ENCODE measurements around the gene SNAPC4.
A peak's percentile ranks its signal among the peaks of the same experiment; 100 is the strongest.

SNAPC4 gene

DNA sequence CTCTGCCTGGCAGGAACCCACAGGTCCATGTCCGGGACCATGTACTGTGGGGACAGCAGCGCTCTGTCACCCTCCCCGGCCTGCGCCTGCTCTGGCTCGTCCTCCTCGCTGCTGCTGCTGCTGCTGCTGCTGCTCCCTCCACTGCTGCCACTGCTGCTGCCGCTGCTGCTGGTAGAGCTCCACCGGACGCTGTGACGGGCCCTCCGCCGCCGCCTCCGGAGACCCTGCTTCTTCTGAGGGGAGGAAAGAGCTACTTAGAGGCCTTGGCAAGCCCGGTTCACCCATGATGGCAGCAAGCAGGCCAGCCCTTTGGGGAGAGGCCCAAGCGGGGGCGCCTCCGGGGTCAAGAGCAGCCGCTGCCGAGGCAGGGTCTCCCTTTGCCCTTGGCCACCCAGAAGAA is 16.5 kb downstream of the SNAPC4 start:
- H4K20me1 ChIP-seq, result peaks cover 0 to 74% (median 39%) of the 10 kb centered on the region in 11 experiments; a peak in 17 of 22 replicates
- no peak overlapping the region for H3K27ac ChIP-seq
- H3K9ac ChIP-seq, result 0 out of 22 replicates have a peak overlapping the region, but pooled peaks of 1 of the 11 experiments have one; percentile 22
- no peak overlapping the region for H3K4me3 ChIP-seq
- H3K27me3 ChIP-seq, result no peaks in the 10 kb centered on the region
- H3K4me2 ChIP-seq, result no peak overlapping the region
- H3K4me1 ChIP-seq, result peaks cover 0 to 22% (median 14%) of the 10 kb centered on the region in 10 experiments; a peak in 16 of 20 replicates
- no peak for TF ChIP-seq Cebpa-rat (IDR thresholded peaks at IDR 0.05)
- peaks cover 88 to 100% (median 96%) of the 10 kb centered on the region in 11 experiments for H3K36me3 ChIP-seq
- H3K9me3 ChIP-seq (replicated peaks in 1 of 11), result no peaks in the 10 kb centered on the region

DNA sequence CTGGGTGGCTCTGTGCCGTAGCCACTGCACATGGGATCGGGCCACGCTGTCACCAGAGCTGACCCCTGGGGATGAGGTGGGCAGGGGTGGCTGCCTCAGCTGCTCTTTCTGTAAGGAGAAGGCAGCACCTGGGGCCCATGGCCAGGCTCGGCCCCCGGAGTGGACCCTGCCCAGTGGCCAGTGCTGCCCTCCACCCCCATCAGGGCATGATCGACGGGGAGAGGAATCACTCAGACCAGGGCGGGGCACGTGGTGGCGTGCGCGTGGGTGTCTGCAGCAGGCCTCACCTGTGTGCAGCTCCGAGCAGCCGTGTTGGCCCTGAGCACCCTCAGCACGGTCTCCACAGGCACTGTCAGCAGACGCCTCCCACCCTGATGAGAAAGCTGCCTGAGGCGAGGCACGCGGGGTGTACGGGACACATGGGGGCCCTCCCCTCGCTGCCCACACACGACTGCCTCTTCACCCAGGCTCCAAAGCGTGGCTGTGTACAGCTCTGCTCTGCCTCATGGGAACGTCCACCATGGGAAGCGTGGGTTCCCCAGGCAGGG is 17.9 kb downstream of the SNAPC4 start:
- no peak overlapping the region for H3K27ac ChIP-seq
- no peaks in the 10 kb centered on the region for H3K9me3 ChIP-seq (replicated peaks in 1 of 11)
- peaks cover 13 to 35% (median 24%) of the 10 kb centered on the region in 10 experiments for H3K4me1 ChIP-seq
- no peaks in the 10 kb centered on the region for H3K27me3 ChIP-seq
- H3K4me3 ChIP-seq, result no peak overlapping the region
- H3K4me2 ChIP-seq, result no peak overlapping the region
- H4K20me1 ChIP-seq, result peaks cover 0 to 78% (median 45%) of the 10 kb centered on the region in 11 experiments; a peak in 17 of 22 replicates
- no peak for TF ChIP-seq Cebpa-rat (IDR thresholded peaks at IDR 0.05)
- no peak overlapping the region for H3K9ac ChIP-seq
- peaks cover 82 to 99% (median 92%) of the 10 kb centered on the region in 11 experiments for H3K36me3 ChIP-seq

DNA sequence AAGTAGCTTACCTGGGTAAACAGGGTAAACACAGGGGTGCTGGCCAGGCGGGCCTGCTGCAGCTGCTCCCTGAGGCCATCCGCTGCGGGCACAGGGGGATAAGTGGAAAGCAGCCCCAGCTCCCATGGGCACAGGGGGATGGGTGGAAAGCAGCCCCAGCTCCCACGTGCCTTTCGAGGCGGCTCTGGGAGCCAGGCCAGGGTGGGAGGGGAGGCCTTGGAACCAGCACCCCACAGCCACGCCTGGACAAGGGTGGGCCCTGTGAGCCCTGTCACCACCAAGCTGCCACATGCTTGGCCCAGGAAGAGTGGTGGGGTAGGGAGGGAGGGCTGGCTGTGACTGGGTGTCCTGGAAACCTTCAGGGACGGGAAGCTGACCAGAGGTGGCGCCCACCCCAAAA is 18.7 kb downstream of the SNAPC4 start:
- Histone ChIP-seq H3K9ac (no peak overlapping the region), H3K27me3 (no peaks in the 10 kb centered on the region), H3K4me1 (peaks cover 20 to 36% (median 31%) of the 10 kb centered on the region in 10 experiments), H4K20me1 (peaks cover 0 to 82% (median 45%) of the 10 kb centered on the region in 11 experiments; a peak in 17 of 22 replicates), H3K4me2 (no peak overlapping the region), H3K4me3 (no peak overlapping the region), H3K27ac (no peak overlapping the region), H3K36me3 (peaks cover 77 to 97% (median 85%) of the 10 kb centered on the region in 11 experiments), H3K9me3 (replicated peaks in 1 of 11) (no peaks in the 10 kb centered on the region)
- no peak for TF ChIP-seq Cebpa-rat (IDR thresholded peaks at IDR 0.05)

DNA sequence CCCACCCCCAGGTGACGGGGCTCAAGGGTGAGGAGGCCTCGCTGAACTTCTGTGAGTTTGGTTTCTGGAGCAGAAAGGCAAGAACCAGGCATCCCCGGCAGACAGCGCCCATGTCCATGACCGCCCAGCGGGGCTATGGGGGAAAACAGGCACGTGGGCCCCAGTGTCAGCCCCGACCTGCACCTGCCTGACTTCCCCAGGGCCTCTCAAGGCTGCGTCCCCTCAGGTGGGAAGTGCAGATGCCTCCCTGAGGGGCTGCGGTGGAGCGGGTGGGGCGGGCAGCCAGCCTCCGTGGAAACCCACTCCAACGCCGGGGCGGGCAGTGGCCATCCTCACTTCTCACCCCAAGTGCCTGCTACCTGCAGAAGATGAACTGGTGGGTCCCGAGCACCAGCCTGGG is 19.6 kb downstream of the SNAPC4 start:
- peaks cover 69 to 97% (median 85%) of the 10 kb centered on the region in 11 experiments for H3K36me3 ChIP-seq
- no peaks in the 10 kb centered on the region for H3K27me3 ChIP-seq
- H3K4me2 ChIP-seq, result no peak overlapping the region
- peaks cover 30 to 39% (median 35%) of the 10 kb centered on the region in 10 experiments for H3K4me1 ChIP-seq
- H3K27ac ChIP-seq, result no peak overlapping the region
- no peaks in the 10 kb centered on the region for H3K9me3 ChIP-seq (replicated peaks in 1 of 11)
- H3K4me3 ChIP-seq, result no peak overlapping the region
- no peak overlapping the region for H3K9ac ChIP-seq
- H4K20me1 ChIP-seq, result peaks cover 0 to 87% (median 45%) of the 10 kb centered on the region in 11 experiments; a peak in 17 of 22 replicates
- no peak for TF ChIP-seq Cebpa-rat (IDR thresholded peaks at IDR 0.05)

DNA sequence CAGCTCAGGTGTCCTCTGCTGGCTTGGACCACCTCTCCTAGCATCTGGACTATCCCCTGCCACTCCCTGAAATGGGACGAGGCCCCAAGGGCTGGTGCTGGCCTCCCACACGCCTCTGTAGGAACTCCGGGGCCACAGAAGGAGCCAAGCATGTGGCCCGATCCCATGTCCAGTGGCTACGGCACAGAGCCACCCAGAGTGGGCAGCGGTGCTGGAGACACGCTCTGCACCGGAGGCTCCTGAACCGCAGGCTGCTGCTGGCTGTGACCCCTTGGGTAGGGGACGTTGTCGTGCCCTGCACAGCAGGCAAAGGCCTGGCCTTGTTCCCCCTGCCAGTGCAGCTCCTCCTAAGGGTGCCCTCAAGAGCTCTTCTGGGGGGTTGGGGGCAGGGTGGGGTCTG is 20.1 kb downstream of the SNAPC4 start:
- H3K27ac ChIP-seq, result no peak overlapping the region
- no peak overlapping the region for H3K9ac ChIP-seq
- no peak overlapping the region for H3K4me3 ChIP-seq
- peaks cover 0 to 87% (median 45%) of the 10 kb centered on the region in 11 experiments; a peak in 16 of 22 replicates for H4K20me1 ChIP-seq
- H3K27me3 ChIP-seq, result no peaks in the 10 kb centered on the region
- no peak for TF ChIP-seq Cebpa-rat (IDR thresholded peaks at IDR 0.05)
- no peaks in the 10 kb centered on the region for H3K9me3 ChIP-seq (replicated peaks in 1 of 11)
- H3K4me1 ChIP-seq, result peaks cover 32 to 37% (median 35%) of the 10 kb centered on the region in 10 experiments
- H3K36me3 ChIP-seq, result peaks cover 64 to 97% (median 85%) of the 10 kb centered on the region in 11 experiments
- no peak overlapping the region for H3K4me2 ChIP-seq

DNA sequence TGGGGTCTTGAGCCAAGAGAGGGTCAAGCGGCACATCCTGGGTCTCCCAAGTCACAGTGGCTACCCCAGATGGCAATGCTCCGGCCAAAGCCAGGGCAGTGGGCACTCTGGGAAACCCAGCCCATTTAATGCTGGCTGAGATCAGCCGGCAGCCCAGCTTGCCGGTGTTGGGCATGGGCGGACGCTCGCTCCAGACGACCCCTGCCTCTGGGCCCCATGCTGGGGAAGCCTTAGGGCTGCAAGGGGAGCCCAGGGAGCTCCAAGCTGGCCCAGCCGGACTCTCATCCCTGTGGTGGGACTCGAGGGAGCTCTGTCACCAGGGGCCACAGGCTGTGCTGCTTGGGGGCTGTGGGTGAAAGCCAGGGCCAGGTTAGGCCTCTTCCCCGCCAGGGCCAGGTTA is 20.6 kb downstream of the SNAPC4 start:
- H3K36me3 ChIP-seq, result peaks cover 59 to 95% (median 82%) of the 10 kb centered on the region in 11 experiments
- no peaks in the 10 kb centered on the region for H3K27me3 ChIP-seq

DNA sequence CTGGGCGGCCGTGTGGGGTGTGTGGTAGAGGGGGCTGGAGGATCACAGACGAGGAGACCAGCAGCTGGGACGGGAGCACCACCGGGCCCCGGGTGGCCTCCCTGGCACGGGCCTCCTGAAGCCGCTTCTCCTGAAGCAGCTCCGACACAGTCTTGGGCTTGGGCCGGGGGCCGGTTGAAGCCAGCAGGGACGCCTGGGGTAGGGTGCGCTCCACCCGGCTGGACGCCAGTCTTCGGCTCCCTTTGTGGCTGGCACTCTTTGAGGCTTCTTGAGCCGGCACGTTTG is 21.0 kb downstream of the SNAPC4 start:
- no peak for TF ChIP-seq Cebpa-rat (IDR thresholded peaks at IDR 0.05)
- no peak overlapping the region for H3K4me3 ChIP-seq
- H3K9ac ChIP-seq, result no peak overlapping the region

More for the DNA sequence above, 20.6 kb downstream of the SNAPC4 start:
- Histone ChIP-seq H4K20me1 (peaks cover 0 to 83% (median 42%) of the 10 kb centered on the region in 11 experiments; a peak in 15 of 22 replicates), H3K4me2 (no peak overlapping the region), H3K4me3 (no peak overlapping the region), H3K27ac (no peak overlapping the region), H3K9me3 (replicated peaks in 1 of 11) (no peaks in the 10 kb centered on the region), H3K4me1 (peaks cover 32 to 39% (median 37%) of the 10 kb centered on the region in 10 experiments), H3K9ac (no peak overlapping the region)
- TF ChIP-seq Cebpa-rat (IDR thresholded peaks at IDR 0.05), result no peak

DNA sequence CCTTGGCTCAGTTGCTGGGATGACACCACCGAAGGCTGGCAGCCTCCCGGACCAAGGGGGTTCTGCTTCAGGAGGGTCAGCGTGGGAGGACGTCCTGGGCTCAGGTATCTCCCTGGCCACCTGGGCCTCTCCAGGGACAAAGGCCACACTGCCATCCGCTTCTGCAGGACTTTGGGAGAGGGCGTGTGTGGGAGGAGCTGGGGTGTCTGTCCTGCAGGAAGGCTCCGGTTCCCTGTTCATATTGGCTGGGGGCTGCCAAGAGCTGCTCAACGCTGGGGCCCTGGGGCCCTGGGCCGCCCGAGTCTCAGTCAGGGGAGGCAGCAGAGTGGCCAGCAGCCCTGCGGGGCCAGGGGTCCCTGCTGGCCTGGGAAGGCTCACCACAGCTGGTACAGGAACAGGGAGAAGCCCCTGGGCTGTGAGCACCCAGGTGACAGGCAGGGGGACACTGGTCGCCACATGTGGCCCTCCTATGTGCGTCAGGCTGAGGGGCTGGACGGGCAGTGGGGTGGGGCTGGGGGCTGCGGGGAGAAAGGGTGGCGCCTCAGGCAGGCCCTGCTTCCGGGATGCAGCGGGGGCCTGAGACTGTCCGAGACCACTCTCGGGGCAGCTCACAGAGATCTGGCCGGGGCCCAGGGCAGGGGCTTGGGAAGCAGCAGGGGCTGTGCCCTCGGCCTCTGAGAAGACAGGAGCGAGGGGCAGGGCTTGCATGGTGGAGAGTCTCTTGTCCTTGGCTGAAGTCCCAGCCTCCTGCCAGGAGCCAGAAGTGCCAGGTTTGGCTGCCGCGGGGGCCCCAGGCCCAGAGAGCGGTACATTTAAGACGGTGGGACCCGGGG is 21.6 kb downstream of the SNAPC4 start:
- Histone ChIP-seq H3K36me3 (peaks cover 49 to 92% (median 71%) of the 10 kb centered on the region in 11 experiments), H3K4me1 (peaks cover 39 to 48% (median 47%) of the 10 kb centered on the region in 10 experiments), H3K4me3 (no peak overlapping the region)

More for the DNA sequence above, 21.0 kb downstream of the SNAPC4 start:
- Histone ChIP-seq H3K27ac (no peak overlapping the region), H3K36me3 (peaks cover 55 to 95% (median 77%) of the 10 kb centered on the region in 11 experiments), H3K4me2 (no peak overlapping the region), H3K9me3 (replicated peaks in 1 of 11) (no peaks in the 10 kb centered on the region), H3K27me3 (no peaks in the 10 kb centered on the region), H4K20me1 (peaks cover 0 to 78% (median 39%) of the 10 kb centered on the region in 11 experiments; a peak in 13 of 22 replicates), H3K4me1 (peaks cover 33 to 44% (median 41%) of the 10 kb centered on the region in 10 experiments)

More for the DNA sequence above, 21.6 kb downstream of the SNAPC4 start:
- peak overlapping the region in 6 of 11 experiments; percentile 72 to 95 (median 88); a peak in 9 of 22 replicates for H3K4me2 ChIP-seq
- H3K27me3 ChIP-seq, result no peaks in the 10 kb centered on the region
- H3K9me3 ChIP-seq (replicated peaks in 1 of 11), result no peaks in the 10 kb centered on the region
- peaks cover 0 to 73% (median 39%) of the 10 kb centered on the region in 11 experiments; a peak in 13 of 22 replicates for H4K20me1 ChIP-seq
- H3K27ac ChIP-seq, result peak overlapping the region in 4 of 11 experiments; percentile 51 to 92 (median 58); a peak in 2 of 22 replicates
- no peak for TF ChIP-seq Cebpa-rat (IDR thresholded peaks at IDR 0.05)
- H3K9ac ChIP-seq, result peak overlapping the region in 4 of 11 experiments; percentile 6 to 57 (median 46); a peak in 5 of 22 replicates
